Measurements from ENCODE around the gene HP1BP3. TPM values are rescaled to one million over a fixed set of nuclear protein-coding genes. Genes with fewer than 3 reads are reported as not detected.

HP1BP3 gene
- total RNA-seq, 3 donors from 2014 or later (not counting 1 experiment from before 2014, with no cell fraction given), result 243 to 296 (median 274) TPM

GRCh38 chr1:20829531-20829930, 42.4 kb upstream of the HP1BP3 start:
- Mint-ChIP-seq H3K27ac (no peak overlapping the region), H3K36me3 (peaks cover 2% of the 10 kb centered on the region), H3K27me3 (ENCODE audit: low read depth in 2 of 2) (no peaks in the 10 kb centered on the region), H3K4me1 (peaks cover 0 to 8% of the 10 kb centered on the region in 2 donors), H3K4me3 (no peak overlapping the region), H3K9me3 (no peaks in the 10 kb centered on the region)
- Histone ChIP-seq H3K36me3 (ENCODE audit: control insufficient read depth, insufficient read depth, low read length) (peaks cover 21% of the 10 kb centered on the region), H3K4me3 (ENCODE audit: low read length) (no peak overlapping the region), H3K4me1 (ENCODE audit: control insufficient read depth, insufficient read depth, low read length) (no peaks in the 10 kb centered on the region), H3K27me3 (ENCODE audit: control insufficient read depth, insufficient read depth, low read length) (no peaks in the 10 kb centered on the region), H3K27ac (ENCODE audit: low read length) (no peak overlapping the region), H3K9me3 (ENCODE audit: control insufficient read depth, insufficient read depth, low read length) (no peaks in the 10 kb centered on the region)
- no peak for TF ChIP-seq CTCF (IDR thresholded peaks at IDR 0.05)
- ATAC-seq (no peak), DNase-seq (no peak)
- WGBS (ENCODE audit: insufficient coverage), result no CpG with 5 or more reads among the region's 1 CpG
- intact Hi-C loops (cut with micrococcal nuclease), result no loop called here

GRCh38 chr1:20823845-20824244, 36.7 kb upstream of the HP1BP3 start:
- Mint-ChIP-seq H3K27ac (peak overlapping the region in 1 of 2 donors; percentile 57), H3K27me3 (ENCODE audit: low read depth in 2 of 2) (no peaks in the 10 kb centered on the region), H3K4me3 (no peak overlapping the region), H3K4me1 (peaks cover 0 to under 1% of the 10 kb centered on the region in 2 donors), H3K36me3 (peaks cover 27% of the 10 kb centered on the region), H3K9me3 (no peaks in the 10 kb centered on the region)
- no peak for TF ChIP-seq CTCF (IDR thresholded peaks at IDR 0.05)
- no peaks in the 10 kb centered on the region for H3K4me1 ChIP-seq (ENCODE audit: control insufficient read depth, insufficient read depth, low read length)
- ATAC-seq (no peak), DNase-seq (no peak)
- H3K4me3 ChIP-seq (ENCODE audit: low read length), result no peak overlapping the region
- intact Hi-C loops (cut with micrococcal nuclease), result no loop called here
- no peak overlapping the region for H3K27ac ChIP-seq (ENCODE audit: low read length)
- H3K27me3 ChIP-seq (ENCODE audit: control insufficient read depth, insufficient read depth, low read length), result no peaks in the 10 kb centered on the region
- H3K9me3 ChIP-seq (ENCODE audit: control insufficient read depth, insufficient read depth, low read length), result no peaks in the 10 kb centered on the region
- peaks cover 23% of the 10 kb centered on the region for H3K36me3 ChIP-seq (ENCODE audit: control insufficient read depth, insufficient read depth, low read length)

- Histone ChIP-seq H3K36me3 (ENCODE audit: control insufficient read depth, insufficient read depth, low read length) (peaks cover 13% of the 10 kb centered on the region), H3K9me3 (ENCODE audit: control insufficient read depth, insufficient read depth, low read length) (no peaks in the 10 kb centered on the region), H3K4me1 (ENCODE audit: control insufficient read depth, insufficient read depth, low read length) (no peaks in the 10 kb centered on the region), H3K27ac (ENCODE audit: low read length) (no peak overlapping the region), H3K4me3 (ENCODE audit: low read length) (no peak overlapping the region), H3K27me3 (ENCODE audit: control insufficient read depth, insufficient read depth, low read length) (no peaks in the 10 kb centered on the region)
- H3K4me1 Mint-ChIP-seq, result no peaks in the 10 kb centered on the region
- H3K9me3 Mint-ChIP-seq, result no peaks in the 10 kb centered on the region
- DNase-seq (no peak), ATAC-seq (no peak)
- no peaks in the 10 kb centered on the region for H3K27me3 Mint-ChIP-seq (ENCODE audit: low read depth in 2 of 2)
- WGBS (ENCODE audit: insufficient coverage), result 43% methylated on average over 2 of the region's 2 CpGs
- no peak overlapping the region for H3K4me3 Mint-ChIP-seq
- TF ChIP-seq CTCF (IDR thresholded peaks at IDR 0.05), result no peak
- intact Hi-C loops (cut with micrococcal nuclease), result no loop called here
- H3K36me3 Mint-ChIP-seq, result peaks cover 27% of the 10 kb centered on the region
- no peak overlapping the region for H3K27ac Mint-ChIP-seq
These were observed 34.4 kb upstream of the HP1BP3 start for GRCh38 chr1:20821466-20821865.

GRCh38 chr1:20819818-20820217, 32.7 kb upstream of the HP1BP3 start:
- Histone ChIP-seq H3K4me1 (ENCODE audit: control insufficient read depth, insufficient read depth, low read length) (no peaks in the 10 kb centered on the region), H3K36me3 (ENCODE audit: control insufficient read depth, insufficient read depth, low read length) (peaks cover 11% of the 10 kb centered on the region), H3K4me3 (ENCODE audit: low read length) (no peak overlapping the region), H3K9me3 (ENCODE audit: control insufficient read depth, insufficient read depth, low read length) (no peaks in the 10 kb centered on the region), H3K27me3 (ENCODE audit: control insufficient read depth, insufficient read depth, low read length) (no peaks in the 10 kb centered on the region), H3K27ac (ENCODE audit: low read length) (no peak overlapping the region)
- DNase-seq (no peak), ATAC-seq (no peak)
- intact Hi-C loops (cut with micrococcal nuclease), result no loop called here
- H3K4me3 Mint-ChIP-seq, result no peak overlapping the region
- no peak for TF ChIP-seq CTCF (IDR thresholded peaks at IDR 0.05)
- no peaks in the 10 kb centered on the region for H3K27me3 Mint-ChIP-seq (ENCODE audit: low read depth in 2 of 2)
- whole genome bisulfite sequencing (ENCODE audit: insufficient coverage), result 99% methylated on average over 5 of the region's 5 CpGs
- no peaks in the 10 kb centered on the region for H3K4me1 Mint-ChIP-seq
- no peak overlapping the region for H3K27ac Mint-ChIP-seq
- no peaks in the 10 kb centered on the region for H3K9me3 Mint-ChIP-seq
- H3K36me3 Mint-ChIP-seq, result peaks cover 27% of the 10 kb centered on the region

Data from natural killer cell (primary cell).